AG04449 (cell line): Measurements from ENCODE around the gene ICAM1.

ENCODE experiments used
- CTCF ChIA-PET: fragments of 350-600 bp; formaldehyde crosslinking; extraction: SDS; loops from one replicate; lab custom pipeline; 2021; ENCODE audit warnings: antibody characterized with exemption; lab: Yijun Ruan, JAX
- POLR2A ChIA-PET: fragments of 400-600, 350-600 bp; formaldehyde crosslinking; extraction: SDS; loops from one replicate; lab custom pipeline; 2020; ENCODE audit warnings: antibody characterized with exemption, inconsistent platforms; lab: Yijun Ruan, JAX
- DNase-seq: peaks from one replicate; pipeline ENCODE4 v3.0.0-alpha.2; 2010; ENCODE audit warnings: low read depth, low spot score
- H3K4me3 ChIP-seq: 2 replicates; pipeline ENCODE4 v1.5.1; 2011; ENCODE audit warnings: low read depth, mild to moderate bottlenecking, control low read depth, low read length
- TF ChIP-seq, protein P1 (sequence below): IDR thresholded peaks from one replicate; pipeline ENCODE4 v1.5.1; 2011; ENCODE audit warnings: mild to moderate bottlenecking, moderate library complexity, low read length, control low read depth, inconsistent platforms; ENCODE audit not compliant: insufficient read depth; ENCODE audit errors: missing control alignments

The ICAM1 gene

DNA sequence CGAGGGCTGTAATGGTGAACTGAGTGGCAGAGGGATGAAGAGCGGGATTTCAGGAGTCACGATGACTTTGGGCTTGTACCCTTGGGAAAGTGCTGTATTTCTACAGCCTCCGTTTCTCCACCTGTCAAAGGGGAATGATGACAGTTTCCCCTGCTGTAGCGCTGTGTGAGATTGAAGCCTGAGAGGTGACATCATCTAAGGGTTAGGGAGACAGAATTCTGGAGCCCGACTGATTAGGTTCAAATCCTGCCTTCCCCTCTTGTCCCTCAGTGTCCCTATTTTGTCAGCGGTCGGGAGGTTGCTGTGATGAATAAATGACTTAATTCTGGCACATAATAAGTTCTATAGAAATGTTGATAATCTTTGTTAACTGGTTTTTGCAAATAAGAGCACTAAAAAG, 18.2 kb upstream of the ICAM1 start:
- ChIA-PET CTCF (interaction anchor here (19.7 kb wide), 1 partner anchor 134 kb away, joined by 1180 read pairs; the partner anchor contains the start of genes CDC37 and TYK2), POLR2A (no interaction called here)
- TF ChIP-seq, protein P1, sequence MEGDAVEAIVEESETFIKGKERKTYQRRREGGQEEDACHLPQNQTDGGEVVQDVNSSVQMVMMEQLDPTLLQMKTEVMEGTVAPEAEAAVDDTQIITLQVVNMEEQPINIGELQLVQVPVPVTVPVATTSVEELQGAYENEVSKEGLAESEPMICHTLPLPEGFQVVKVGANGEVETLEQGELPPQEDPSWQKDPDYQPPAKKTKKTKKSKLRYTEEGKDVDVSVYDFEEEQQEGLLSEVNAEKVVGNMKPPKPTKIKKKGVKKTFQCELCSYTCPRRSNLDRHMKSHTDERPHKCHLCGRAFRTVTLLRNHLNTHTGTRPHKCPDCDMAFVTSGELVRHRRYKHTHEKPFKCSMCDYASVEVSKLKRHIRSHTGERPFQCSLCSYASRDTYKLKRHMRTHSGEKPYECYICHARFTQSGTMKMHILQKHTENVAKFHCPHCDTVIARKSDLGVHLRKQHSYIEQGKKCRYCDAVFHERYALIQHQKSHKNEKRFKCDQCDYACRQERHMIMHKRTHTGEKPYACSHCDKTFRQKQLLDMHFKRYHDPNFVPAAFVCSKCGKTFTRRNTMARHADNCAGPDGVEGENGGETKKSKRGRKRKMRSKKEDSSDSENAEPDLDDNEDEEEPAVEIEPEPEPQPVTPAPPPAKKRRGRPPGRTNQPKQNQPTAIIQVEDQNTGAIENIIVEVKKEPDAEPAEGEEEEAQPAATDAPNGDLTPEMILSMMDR: no peak
- peak overlapping the region; percentile 99 for H3K4me3 ChIP-seq
- DNase-seq: no peak

DNA sequence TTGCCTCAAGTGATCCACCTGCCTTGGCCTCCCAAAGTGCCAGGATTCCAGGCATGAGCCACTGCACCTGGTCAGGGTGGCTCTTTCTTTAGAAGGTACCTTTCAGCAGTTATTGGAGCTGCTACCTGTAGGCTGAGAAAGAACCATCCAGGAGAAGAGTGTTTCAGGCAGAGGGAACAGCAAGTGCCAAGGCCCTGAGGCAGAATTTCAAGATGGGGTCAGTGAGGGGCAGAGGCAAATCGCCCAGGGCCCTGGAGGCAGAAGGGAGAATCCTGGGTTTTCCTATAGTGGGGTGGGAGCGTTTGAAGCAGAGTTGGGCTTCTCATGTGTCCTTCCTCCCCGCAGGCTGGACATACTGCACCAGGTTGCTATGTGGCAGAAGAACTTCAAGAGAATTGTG, 16.7 kb upstream of the ICAM1 start:
- H3K4me3 ChIP-seq: no peak overlapping the region
- CTCF ChIA-PET: interaction anchor here (1.0 to 19.7 kb wide), 2 partner anchors 15 to 132 kb away, joined by 3 to 1180 read pairs; partner anchors contain the start of genes CDC37 and TYK2
- POLR2A ChIA-PET: no interaction called here

DNA sequence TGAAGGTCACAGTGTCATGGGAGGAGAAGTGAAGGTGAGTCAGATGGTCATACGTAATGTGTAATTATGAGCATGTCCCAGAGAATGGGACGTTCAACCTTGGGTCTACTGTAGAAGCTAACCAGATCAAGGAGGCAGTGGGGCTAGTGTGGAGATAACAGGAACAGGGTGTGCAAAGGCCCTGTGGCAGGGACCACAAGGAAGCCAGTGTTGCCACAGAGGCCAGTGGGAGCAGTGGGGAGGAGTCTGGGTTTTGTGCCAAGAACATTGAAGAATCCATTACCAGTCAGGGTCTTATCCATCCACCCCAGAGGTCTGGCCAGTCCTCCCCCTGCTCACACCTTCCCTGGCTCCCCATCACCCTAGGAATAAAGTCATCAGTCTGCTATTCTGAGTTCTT, 15.6 kb upstream of the ICAM1 start:
- POLR2A ChIA-PET: no interaction called here
- DNase-seq: no peak
- H3K4me3 ChIP-seq: no peak overlapping the region
- TF ChIP-seq, protein P1: no peak
- CTCF ChIA-PET: interaction anchor here (1.3 to 19.7 kb wide), 3 partner anchors 14 to 131 kb away, joined by 3 to 1180 read pairs (median 98); partner anchors contain the start of genes CDC37, ICAM1 and TYK2

More for the DNA sequence above, 16.7 kb upstream of the ICAM1 start:
- TF ChIP-seq, protein P1: no peak
- DNase-seq: no peak

DNA sequence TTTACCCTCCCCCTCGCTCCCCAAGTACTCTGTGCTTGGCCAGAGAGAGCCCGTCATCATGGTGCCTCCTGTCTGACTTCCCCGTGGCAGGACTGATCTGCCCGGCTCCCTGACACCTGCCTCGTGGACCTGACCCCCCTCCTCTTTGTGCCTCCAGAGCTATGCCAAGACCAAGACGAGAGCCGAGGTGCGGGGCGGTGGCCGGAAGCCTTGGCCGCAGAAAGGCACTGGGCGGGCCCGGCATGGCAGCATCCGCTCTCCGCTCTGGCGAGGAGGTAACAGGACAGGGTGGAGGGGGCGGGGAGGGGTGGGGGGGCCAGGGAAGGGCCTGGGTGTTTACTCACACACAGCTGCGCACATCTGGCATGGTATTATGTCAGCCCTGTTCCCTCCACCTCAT, 14.4 kb upstream of the ICAM1 start:
- TF ChIP-seq, protein P1: no peak
- CTCF ChIA-PET: interaction anchor here (1.3 to 19.7 kb wide), 3 partner anchors 13 to 130 kb away, joined by 3 to 1180 read pairs (median 98); partner anchors contain the start of genes CDC37, ICAM1 and TYK2
- H3K4me3 ChIP-seq: no peak overlapping the region
- POLR2A ChIA-PET: interaction anchor here (1.2 kb wide), 1 partner anchor 132 kb away, joined by 3 read pairs; no protein-coding TSS in a partner anchor
- DNase-seq: no peak

DNA sequence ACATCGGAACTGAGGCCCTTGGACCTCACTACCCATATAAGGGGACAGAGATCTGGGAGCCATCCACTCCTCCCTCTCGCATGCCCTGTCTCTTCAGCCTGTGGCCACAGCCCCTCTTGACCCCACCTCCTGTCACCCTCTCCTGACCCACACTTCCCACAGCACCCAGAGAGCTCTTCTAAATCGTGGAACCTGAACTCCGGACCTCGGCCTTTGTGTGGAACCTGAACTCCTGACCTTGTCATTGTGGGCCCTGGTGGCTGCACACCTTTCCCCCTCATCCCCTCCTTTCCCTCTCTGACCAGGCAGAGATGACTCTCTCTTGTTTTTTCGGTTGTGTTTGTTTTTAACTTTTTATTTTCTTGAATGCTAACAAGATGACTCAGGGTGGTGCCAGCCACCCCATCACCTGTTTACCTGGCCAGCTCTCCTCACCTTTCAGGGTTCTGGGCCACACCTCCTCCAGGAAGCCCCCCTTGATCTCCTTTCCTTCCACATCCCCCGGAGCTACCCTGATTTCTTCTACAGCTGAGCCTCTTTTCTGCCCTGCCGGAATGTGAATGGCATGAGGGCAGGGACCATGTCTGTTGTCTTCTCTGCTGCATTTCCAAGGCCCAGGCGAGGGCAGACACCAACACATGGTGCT, 13.8 kb upstream of the ICAM1 start:
- CTCF ChIA-PET: interaction anchor here (1.3 to 19.7 kb wide), 3 partner anchors 12 to 130 kb away, joined by 3 to 1180 read pairs (median 98); partner anchors contain the start of genes CDC37, ICAM1 and TYK2
- DNase-seq: no peak
- TF ChIP-seq, protein P1: no peak
- H3K4me3 ChIP-seq: no peak overlapping the region
- POLR2A ChIA-PET: interaction anchor here (1.2 kb wide), 1 partner anchor 131 kb away, joined by 3 read pairs; no protein-coding TSS in a partner anchor

DNA sequence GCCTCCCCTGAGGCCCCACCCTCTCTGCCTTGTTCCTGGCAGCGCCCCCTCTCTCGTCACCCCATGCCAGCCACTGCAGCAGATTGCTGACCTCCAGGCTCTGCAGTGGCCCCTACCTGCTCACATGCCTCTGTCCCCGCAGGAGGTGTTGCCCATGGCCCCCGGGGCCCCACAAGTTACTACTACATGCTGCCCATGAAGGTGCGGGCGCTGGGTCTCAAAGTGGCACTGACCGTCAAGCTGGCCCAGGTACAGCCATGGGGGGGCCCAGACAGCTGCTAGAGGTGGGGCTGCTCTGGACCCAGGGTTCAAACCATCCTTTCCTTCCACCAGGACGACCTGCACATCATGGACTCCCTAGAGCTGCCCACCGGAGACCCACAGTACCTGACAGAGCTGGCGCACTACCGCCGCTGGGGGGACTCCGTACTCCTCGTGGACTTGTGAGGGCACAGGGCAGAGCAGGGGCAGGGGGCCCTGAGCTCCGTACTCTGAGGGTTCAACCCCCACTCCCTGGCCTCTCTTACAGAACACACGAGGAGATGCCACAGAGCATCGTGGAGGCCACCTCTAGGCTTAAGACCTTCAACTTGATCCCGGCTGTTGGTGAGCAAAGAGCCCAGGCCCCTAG, 12.7 kb upstream of the ICAM1 start:
- DNase-seq: no peak
- TF ChIP-seq, protein P1: no peak
- POLR2A ChIA-PET: interaction anchor here (1.0 to 1.6 kb wide), 2 partner anchors 8 to 77 kb away, joined by 3 to 5 read pairs; no protein-coding TSS in a partner anchor
- CTCF ChIA-PET: interaction anchor here (0.6 to 19.7 kb wide), 38 partner anchors 8 to 443 kb away, joined by 3 to 1180 read pairs (median 4); partner anchors contain the start of genes CDC37, DNMT1, ICAM1 and ICAM5
- H3K4me3 ChIP-seq: no peak overlapping the region
